ENCODE data around the gene ANKRD36C.
"Not testable (repeated sequence)": the region's sequence is repeated elsewhere in the genome, so short reads cannot be mapped to it uniquely, and the experiment has no call there.

Gene ANKRD36C

DNA sequence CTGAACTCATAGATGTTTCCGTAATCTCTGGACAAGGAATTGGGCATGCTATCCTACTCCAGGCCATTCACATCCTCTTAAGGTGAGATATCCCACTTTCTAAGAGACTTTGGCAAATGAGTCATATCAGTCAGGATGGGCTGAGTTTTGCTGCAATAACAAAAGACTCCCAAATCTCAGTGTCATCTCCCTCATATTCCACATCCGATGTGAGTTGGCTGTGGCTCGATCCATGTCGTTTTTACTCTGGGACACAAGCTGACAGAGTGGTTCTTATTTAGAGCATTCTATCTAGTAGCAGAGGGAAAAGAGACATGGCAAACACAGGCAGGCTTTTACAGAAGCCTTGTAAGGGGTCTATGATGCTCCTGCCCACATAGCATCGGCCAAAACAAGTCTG is 14.6 kb upstream of the ANKRD36C start:
- not testable (repeated sequence) for DNase-seq (ENCODE audit: low read depth)

DNA sequence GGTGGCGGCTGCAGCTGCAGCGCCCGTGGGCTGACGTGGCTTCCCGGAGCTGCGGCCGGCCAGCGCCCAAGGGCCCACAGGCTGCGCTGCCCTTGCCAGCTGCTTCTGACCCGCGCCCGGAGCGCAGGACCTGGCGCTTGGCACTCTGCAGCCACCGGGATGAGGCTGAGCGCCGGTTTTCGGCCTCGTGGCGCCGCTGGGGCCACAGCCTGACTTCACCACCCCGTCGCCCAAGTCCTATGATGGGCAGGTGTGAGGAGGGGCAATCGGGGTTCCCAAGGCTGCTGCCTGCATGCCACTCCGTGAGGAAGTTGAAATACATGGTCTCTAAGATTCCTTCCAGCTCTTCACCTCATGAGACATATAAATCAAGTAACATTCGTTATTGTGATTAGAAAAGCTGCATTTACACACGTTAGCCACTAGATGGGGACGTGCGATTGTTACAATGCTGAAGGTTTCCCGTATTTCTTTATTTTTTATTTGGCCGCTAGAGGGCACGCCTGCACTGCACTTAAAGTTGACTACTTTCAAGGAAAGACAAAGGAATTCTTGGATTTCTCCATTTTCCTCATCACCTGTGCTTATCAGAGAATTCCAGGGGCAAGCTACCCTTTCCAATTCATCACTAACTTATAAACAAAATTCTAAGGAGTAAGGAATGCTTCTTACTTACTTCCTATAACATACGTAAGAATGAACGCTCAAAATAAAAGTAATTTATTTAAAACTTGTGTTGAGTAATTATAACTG is 1.1 kb upstream of the ANKRD36C start:
- not testable (repeated sequence) for DNase-seq (ENCODE audit: low read depth)

- not testable (repeated sequence) for DNase-seq (ENCODE audit: low read depth)
Measured at GRCh38 chr2:95992102-95992501, 478 bp upstream of the ANKRD36C start.

- DNase-seq (ENCODE audit: low read depth): not testable (repeated sequence)
Measured at GRCh38 chr2:95990884-95991283, 740 bp downstream of the ANKRD36C start.

DNA sequence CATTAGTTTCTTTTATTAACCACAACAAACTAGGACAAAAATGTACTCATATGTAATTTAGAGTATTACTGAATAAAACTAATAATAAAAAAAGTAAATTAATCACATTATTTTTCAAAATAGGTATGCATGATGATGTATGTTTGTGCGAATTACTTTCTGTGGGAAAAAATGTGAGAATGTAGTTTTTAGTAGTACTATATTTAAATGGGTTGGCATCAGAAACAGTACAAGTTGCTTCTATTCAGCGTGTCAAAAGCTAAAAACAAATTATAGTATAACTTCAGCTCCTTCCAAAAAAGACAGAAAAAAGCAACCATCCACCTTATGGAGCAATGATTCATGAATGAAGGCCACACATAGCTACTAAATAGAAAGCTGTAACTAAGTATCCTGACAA is 40.0 kb downstream of the ANKRD36C start:
- DNase-seq (ENCODE audit: low read depth): not testable (repeated sequence)

DNA sequence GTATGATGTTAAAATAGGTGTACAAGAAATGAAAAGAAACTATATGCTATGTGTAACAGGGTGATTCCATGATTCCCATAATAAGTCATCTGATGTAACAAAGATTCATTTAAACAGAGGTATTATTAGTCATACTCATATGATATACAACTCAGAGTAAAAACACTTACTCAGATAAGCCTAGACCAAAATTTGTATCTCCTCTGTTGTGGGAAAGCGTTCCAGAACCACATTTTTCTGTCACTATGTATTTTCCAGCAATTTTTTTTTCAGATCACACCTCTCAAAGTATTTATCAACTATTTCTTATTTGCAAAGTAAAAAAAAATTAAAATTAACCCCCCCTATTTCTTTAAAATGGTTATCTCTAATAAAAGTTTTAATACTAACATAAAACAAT is 43.6 kb downstream of the ANKRD36C start:
- DNase-seq (ENCODE audit: low read depth): not testable (repeated sequence)

- not testable (repeated sequence) for DNase-seq (ENCODE audit: low read depth)
Measured at GRCh38 chr2:95939947-95940346, 51.7 kb downstream of the ANKRD36C start.

GRCh38 chr2:95930740-95931139 is 60.9 kb downstream of the ANKRD36C start:
- DNase-seq (ENCODE audit: low read depth): not testable (repeated sequence)

DNA sequence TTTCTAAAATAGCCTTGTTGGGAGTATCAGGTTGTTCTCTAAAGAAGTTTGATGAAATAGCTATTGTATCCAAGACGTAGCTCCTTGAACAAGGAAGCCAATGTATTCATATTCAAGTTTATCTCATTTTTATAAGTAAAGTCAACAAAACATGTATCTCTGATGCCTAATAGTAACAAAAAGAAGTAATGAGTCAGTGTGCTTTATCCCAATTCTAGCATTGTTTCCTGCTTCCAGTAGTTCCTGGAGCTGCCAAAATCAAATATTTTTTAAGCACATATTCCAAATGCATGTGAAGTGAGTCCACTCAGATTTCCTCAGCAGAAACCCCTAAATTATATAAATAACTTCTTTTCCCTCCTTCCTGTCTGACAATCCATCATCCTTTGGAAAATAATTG is 74.6 kb downstream of the ANKRD36C start:
- not testable (repeated sequence) for DNase-seq (ENCODE audit: low read depth)

GRCh38 chr2:95915131-95915530 is 76.5 kb downstream of the ANKRD36C start:
- not testable (repeated sequence) for DNase-seq (ENCODE audit: low read depth)

DNA sequence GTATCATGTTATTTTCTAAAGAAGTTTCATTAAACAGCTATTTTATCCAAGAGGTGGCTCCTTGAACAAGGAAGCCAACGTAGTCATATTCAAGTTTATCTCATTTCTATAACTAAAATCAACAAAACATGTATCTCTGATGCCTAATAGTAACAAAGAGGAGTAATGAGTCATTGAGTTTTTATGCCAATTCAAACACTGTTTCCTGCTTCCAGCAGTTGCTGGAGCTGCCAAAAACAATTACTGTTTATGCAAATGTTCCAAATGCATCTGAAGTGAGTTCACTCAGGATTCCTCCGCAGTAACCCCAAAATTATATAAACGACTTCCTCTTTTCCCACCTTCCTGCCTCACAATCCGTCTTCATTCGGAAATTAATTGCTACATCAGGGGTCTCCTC is 80.2 kb downstream of the ANKRD36C start:
- not testable (repeated sequence) for DNase-seq (ENCODE audit: low read depth)

- not testable (repeated sequence) for DNase-seq (ENCODE audit: low read depth)
Measured at GRCh38 chr2:95894443-95894842, 97.2 kb downstream of the ANKRD36C start.

DNA sequence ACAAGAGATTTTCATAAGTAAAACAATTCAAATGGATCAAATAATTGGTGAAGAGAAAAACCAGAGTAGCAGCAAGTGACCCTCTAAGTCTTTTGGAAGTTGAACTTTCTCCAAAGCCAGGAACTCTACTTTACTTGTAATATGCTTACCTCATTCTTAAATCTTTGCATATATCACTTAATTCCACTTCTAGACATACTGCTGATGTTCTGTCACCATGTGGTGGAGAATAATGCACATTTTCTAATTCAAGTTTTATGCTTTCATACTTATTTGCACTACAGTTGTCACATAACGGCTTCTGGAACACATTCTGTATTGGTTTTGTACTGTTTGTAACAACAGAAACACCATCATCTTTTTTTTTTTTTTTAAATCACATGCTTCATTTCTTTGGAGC is 123.7 kb downstream of the ANKRD36C start:
- not testable (repeated sequence) for DNase-seq (ENCODE audit: low read depth)

GRCh38 chr2:95867047-95867677 is 124.5 kb downstream of the ANKRD36C start:
- DNase-seq (ENCODE audit: low read depth): not testable (repeated sequence)

DNA sequence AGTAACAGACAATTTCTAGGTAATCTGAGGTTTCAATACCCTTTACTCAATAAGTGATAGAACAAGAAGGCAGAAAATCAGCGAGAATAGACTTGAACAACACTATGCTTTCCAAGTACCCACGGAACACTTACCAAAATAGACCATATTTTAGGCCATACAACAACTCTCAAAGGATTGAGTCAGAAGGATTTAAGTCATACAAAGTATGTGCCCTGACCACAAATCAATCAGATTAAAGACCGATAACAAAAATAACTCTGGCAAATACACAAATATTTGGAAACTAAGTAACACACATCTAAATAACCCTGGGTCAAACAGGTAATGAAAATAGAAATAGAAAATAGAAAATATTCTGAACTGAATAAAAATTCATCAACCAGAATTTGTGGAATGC is 129.5 kb downstream of the ANKRD36C start:
- DNase-seq (ENCODE audit: low read depth): not testable (repeated sequence)

DNA sequence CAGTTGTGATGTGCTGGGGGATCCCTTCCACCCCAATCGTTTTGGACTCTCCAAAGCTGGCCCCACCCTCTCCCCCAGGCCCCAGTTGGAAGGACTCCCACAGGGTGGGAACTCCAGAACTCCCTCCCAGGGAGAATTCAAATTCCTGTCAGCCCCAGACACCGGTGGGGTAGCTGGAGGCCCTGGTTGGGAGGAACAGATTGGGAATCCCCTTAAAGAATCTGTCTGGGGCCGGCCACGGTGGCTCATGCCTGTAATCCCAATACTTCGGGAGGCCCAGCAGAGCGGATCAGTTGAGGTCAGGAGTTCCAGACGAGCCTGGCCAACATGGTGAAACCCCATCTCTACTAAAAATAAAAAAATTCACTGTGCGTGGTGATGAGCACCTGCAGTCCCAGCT is 155.5 kb downstream of the ANKRD36C start:
- DNase-seq (ENCODE audit: low read depth): no peak

DNA sequence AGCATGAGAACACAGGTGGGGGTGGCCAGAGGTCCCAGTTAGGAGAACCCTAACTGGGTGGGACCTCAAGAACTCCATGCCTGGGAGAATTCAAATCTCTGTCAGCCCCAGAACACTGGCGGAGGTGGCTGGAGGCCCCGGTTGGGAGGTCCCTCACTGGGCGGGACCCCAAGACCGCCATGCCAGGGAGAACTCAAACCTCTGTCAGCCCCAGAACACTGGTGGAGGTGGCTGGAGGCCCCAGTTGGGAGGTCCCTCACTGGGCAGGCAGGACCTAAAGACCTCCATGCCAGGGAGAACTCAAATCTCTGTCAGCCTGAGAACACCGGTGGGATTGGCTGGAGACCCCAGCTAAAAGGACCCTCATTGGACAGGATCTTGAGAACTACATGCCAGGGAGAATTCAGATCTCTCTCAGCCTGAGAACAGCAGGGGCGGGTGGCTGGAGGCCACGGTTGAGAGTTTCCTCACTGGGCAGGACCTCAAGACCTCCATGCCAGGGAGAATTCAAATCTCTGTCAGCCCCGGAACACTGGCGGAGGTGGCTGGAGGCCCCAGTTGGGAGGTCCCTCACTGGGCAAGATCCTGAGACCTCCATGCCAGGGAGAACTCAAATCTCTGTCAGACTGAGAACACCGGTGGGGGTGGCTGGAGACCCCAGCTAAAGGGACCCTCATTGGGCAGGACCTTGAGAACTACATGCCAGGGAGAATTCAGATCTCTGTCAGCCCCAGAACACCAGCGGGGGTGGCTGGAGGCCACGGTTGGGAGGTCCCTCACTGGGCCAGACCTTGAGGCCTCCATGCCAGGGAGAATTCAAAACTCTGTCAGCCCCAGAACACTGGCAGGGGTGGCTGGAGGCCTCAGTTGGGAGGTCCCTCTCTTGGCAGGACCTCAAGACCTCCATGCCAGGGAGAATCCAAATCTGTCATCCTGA is 157.3 kb downstream of the ANKRD36C start:
- not testable (repeated sequence) for DNase-seq (ENCODE audit: low read depth)

DNA sequence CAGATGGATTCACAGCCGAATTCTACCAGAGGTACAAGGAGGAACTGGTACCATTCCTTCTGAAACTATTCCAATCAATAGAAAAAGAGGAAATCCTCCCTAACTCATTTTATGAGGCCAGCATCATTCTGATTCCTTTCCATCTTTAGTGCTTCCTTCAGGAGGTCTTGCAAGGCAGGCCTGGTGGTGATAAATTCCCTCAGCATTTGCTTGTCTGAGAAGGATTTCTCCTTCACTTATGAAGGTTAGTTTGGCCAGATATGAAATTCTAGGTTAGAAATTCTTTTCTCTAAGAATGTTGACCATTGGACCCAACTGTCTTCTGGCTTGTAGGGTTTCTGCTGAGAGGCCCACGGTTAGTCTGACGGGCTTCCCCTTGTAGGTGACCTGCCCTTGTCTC is 167.4 kb downstream of the ANKRD36C start:
- not testable (repeated sequence) for DNase-seq (ENCODE audit: low read depth)

GRCh38 chr2:95817521-95817920 is 174.1 kb downstream of the ANKRD36C start:
- not testable (repeated sequence) for DNase-seq (ENCODE audit: low read depth)

GRCh38 chr2:95813311-95813710 is 178.3 kb downstream of the ANKRD36C start:
- DNase-seq (ENCODE audit: low read depth): not testable (repeated sequence)

DNA sequence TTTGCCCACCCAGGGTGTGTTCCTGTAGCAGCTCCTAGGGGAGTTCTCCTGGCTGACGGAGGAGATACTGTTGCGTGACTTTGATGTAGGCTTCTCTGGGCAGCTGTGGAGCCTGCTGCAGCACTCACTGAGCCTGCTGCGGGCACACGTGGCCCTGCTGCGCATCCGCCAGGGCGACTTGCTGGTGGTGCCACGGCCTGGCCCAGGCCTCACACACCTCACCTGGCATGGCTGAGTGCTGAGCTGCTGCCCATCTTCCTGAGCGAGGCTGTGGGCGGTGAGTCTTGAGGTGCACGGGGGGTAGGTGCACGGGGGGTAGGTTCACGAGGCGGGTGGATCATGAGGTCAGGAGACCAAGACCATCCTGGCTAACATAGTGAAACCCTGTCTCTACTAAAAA is 191.7 kb downstream of the ANKRD36C start:
- no peak for DNase-seq (ENCODE audit: low read depth)

DNA sequence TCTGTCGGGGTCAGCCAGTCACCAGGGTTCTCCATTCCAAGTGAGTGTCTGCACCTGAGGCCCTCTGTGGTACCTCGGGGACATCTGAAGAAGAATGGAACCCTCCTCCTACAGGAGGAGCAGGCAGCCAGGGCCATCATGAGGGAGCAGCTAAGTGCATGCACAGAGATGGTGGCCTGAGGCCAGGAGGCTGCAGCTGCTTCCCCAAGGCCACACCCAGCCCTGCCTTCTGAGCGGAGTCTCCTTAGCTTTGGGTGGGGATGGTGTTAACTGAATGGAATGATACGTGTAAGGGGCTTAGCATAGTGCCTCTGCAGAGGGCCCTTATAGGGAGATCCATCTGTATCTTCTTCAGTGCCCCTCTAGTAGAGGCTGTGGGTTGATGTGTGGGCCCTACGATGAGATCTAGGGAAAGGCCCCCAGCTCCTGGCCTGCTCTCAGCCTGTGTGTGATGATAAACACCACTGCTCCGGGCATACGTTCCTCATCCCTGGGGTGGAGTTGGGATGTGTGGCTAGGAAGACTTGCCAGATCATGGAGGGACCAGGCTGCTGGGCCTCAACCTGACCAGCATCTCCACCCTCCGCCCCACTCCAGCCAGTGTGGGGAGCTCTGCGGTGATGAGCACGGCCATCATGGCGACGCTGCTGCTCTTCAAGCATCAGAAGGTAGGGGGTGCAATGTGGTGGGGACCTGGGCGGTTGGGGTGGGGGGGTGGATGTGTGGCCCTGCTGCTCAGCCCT is 192.3 kb downstream of the ANKRD36C start:
- not testable (repeated sequence) for DNase-seq (ENCODE audit: low read depth)

Measured in activated T-helper 9 cell treated with anti-CD3 and anti-CD28 coated beads, Interleukin-2, amount 50 U/mL, for 16 hours (primary cell).